GM23338 (cell line): Measurements from ENCODE around the gene TMEM121. TPM values are rescaled to one million over a fixed set of nuclear protein-coding genes. Genes with fewer than 3 reads are reported as not detected.

Experiments used
- ATAC-seq: fragments of 200-7000 bp; cut with Tn5 transposase; 3 replicates; pipeline ENCODE4 v1.9.1; 2020
- DNase-seq: peaks from one replicate; pipeline ENCODE4 v3.0.0-alpha.2; 2015; ENCODE audit warnings: low spot score
- H2AFZ ChIP-seq: fragments of 200-600 bp; sonication (generic); 2 replicates; pipeline ENCODE4 v1.8.0; 2016; ENCODE audit warnings: antibody characterized with exemption, mild to moderate bottlenecking, moderate library complexity
- H3F3A ChIP-seq: fragments of 200-600 bp; sonication (generic); replicated peaks from 2 replicates; pipeline ENCODE4 v1.8.0; 2017; ENCODE audit warnings: antibody characterized with exemption, mixed run types, low read depth
- H3K27ac ChIP-seq: fragments of 200-600 bp; sonication (generic); 2 replicates; pipeline ENCODE4 v1.6.1; 2016; ENCODE audit warnings: low read depth
- H3K27me3 ChIP-seq: fragments of 200-600 bp; sonication (generic); 2 replicates; pipeline ENCODE4 v1.8.0; 2016; ENCODE audit warnings: mild to moderate bottlenecking, mixed run types, moderate library complexity; ENCODE audit not compliant: insufficient read depth
- H3K36me3 ChIP-seq: fragments of 200-600 bp; sonication (generic); 2 replicates; pipeline ENCODE4 v1.8.0; 2016; ENCODE audit warnings: mild to moderate bottlenecking; ENCODE audit not compliant: insufficient read depth
- H3K4me1 ChIP-seq: fragments of 200-600 bp; sonication (generic); 2 replicates; pipeline ENCODE4 v1.8.0; 2016; ENCODE audit warnings: mild to moderate bottlenecking, moderate library complexity; ENCODE audit not compliant: insufficient read depth
- H3K4me2 ChIP-seq: fragments of 200-600 bp; sonication (generic); 2 replicates; pipeline ENCODE4 v1.7.1; 2017; ENCODE audit warnings: mixed run types
- H3K4me3 ChIP-seq: fragments of 200-600 bp; sonication (generic); 2 replicates; pipeline ENCODE4 v1.6.1; 2016; ENCODE audit warnings: mixed run types
- H3K79me2 ChIP-seq: fragments of 200-600 bp; sonication (generic); replicated peaks from 2 replicates; pipeline ENCODE4 v1.8.0; 2017; ENCODE audit warnings: mild to moderate bottlenecking; ENCODE audit not compliant: insufficient read depth
- H3K9me2 ChIP-seq: fragments of 200-600 bp; sonication (generic); 2 replicates; pipeline ENCODE4 v1.8.0; 2017; ENCODE audit not compliant: insufficient read depth
- H4K20me1 ChIP-seq: fragments of 200-600 bp; sonication (generic); replicated peaks from 2 replicates; pipeline ENCODE4 v1.8.0; 2017; ENCODE audit warnings: mild to moderate bottlenecking; ENCODE audit not compliant: insufficient read depth
- H3K27ac Mint-ChIP-seq: 2 replicates; pipeline ENCODE4 v1.8.0; 2020; ENCODE audit warnings: inconsistent platforms, mild to moderate bottlenecking, moderate library complexity, mixed read lengths
- H3K27me3 Mint-ChIP-seq: 3 replicates; pipeline ENCODE4 v1.8.0; 2022; ENCODE audit warnings: low read depth, mild to moderate bottlenecking, moderate library complexity, mixed read lengths, inconsistent platforms; ENCODE audit not compliant: insufficient read depth, poor library complexity
- H3K36me3 Mint-ChIP-seq: 3 replicates; pipeline ENCODE4 v1.8.0; 2021; ENCODE audit warnings: low read depth, mild to moderate bottlenecking, inconsistent platforms, moderate library complexity, mixed read lengths
- H3K4me1 Mint-ChIP-seq: 3 replicates; pipeline ENCODE4 v1.8.0; 2020; ENCODE audit warnings: mild to moderate bottlenecking, inconsistent platforms, mixed read lengths
- H3K4me3 Mint-ChIP-seq: 3 replicates; pipeline ENCODE4 v1.8.0; 2021; ENCODE audit warnings: moderate library complexity, mild to moderate bottlenecking, inconsistent platforms, mixed read lengths
- H3K9me3 Mint-ChIP-seq: 3 replicates; pipeline ENCODE4 v1.8.0; 2020; ENCODE audit warnings: moderate library complexity, mild to moderate bottlenecking, inconsistent platforms, mixed read lengths
- CREB1 ChIP-seq: fragments of 250-450 bp; sonication (Bioruptor Pico); IDR thresholded peaks from 2 replicates; pipeline ENCODE4 v1.5.0; 2020; ENCODE audit warnings: low read depth, mild to moderate bottlenecking, moderate library complexity
- CTCF ChIP-seq, 2 experiments: fragments of 200-600 bp in 1 of 2; sonication (generic) in 1 of 2; conservative IDR thresholded peaks; 2 replicates each; pipeline versions ENCODE4 v1.5.1 to v1.6.1; 2016 to 2017; ENCODE audit warnings: antibody characterized with exemption in 2 of 2, low read depth in 2 of 2, mild to moderate bottlenecking in 2 of 2, moderate library complexity in 1 of 2
- ETS1 ChIP-seq: IDR thresholded peaks from 2 replicates; pipeline ENCODE4 v1.6.1; 2016; ENCODE audit warnings: antibody characterized with exemption
- EZH2 ChIP-seq: fragments of 200-600 bp; sonication (generic); IDR thresholded peaks from one replicate; pipeline ENCODE4 v1.8.0; 2017; ENCODE audit warnings: antibody characterized with exemption, mild to moderate bottlenecking, low read depth; ENCODE audit not compliant: unreplicated experiment
- EZH2phosphoT487 ChIP-seq: fragments of 200-600 bp; sonication (generic); IDR thresholded peaks from one replicate; pipeline ENCODE4 v1.8.1; 2018; ENCODE audit warnings: antibody characterized with exemption; ENCODE audit not compliant: unreplicated experiment
- JUNB ChIP-seq: IDR thresholded peaks from one replicate; pipeline ENCODE4 v1.6.1; 2016; ENCODE audit warnings: antibody characterized with exemption; ENCODE audit not compliant: unreplicated experiment
- NANOG ChIP-seq: IDR thresholded peaks from 2 replicates; pipeline ENCODE4 v1.6.1; 2016; ENCODE audit warnings: antibody characterized with exemption, borderline replicate concordance
- POLR2AphosphoS5 ChIP-seq: IDR thresholded peaks from 2 replicates; pipeline ENCODE4 v1.6.1; 2016; ENCODE audit warnings: antibody characterized with exemption, low read depth
- REST ChIP-seq: IDR thresholded peaks from one replicate; pipeline ENCODE4 v1.6.1; 2018; ENCODE audit warnings: antibody characterized with exemption; ENCODE audit not compliant: unreplicated experiment
- STAT1 ChIP-seq: IDR thresholded peaks from one replicate; pipeline ENCODE4 v1.6.1; 2016; ENCODE audit warnings: antibody characterized with exemption; ENCODE audit not compliant: unreplicated experiment
- ZNF114 ChIP-seq: fragments of 250-450 bp; sonication (Bioruptor Pico); IDR thresholded peaks from 2 replicates; pipeline ENCODE4 v1.5.0; 2020; ENCODE audit warnings: mild to moderate bottlenecking, moderate library complexity
- ZNF331 ChIP-seq: fragments of 250-450 bp; sonication (Bioruptor Pico); IDR thresholded peaks from 2 replicates; pipeline ENCODE4 v1.5.0; 2020; ENCODE audit warnings: low read depth, mild to moderate bottlenecking, moderate library complexity
- ZNF462 ChIP-seq: fragments of 250-450 bp; sonication (Bioruptor Pico); IDR thresholded peaks from 2 replicates; pipeline ENCODE4 v1.5.0; 2020; ENCODE audit warnings: mild to moderate bottlenecking, moderate library complexity
- polyA plus RNA-seq: library from polyadenylated mRNA; unstranded; fragments of >200 nt; fragmentation: Nextera tagmentation; extraction: Ambion mirVana; gene quantifications from 2 replicates; pipeline ENCODE4 v1.2.1, GENCODE V29; 2016
- total RNA-seq: library from RNA; depleted of rRNA; stranded (reverse); fragments of >200 nt; shearing (Covaris generic); gene quantifications from 2 replicates; pipeline ENCODE4 v1.2.3, GENCODE V29; 2014

Gene TMEM121
- total and polyA plus RNA-seq, 2 experiments from 2014 or later, result 0.13 to 1.3 TPM

- DNase-seq, result no peak
- Histone ChIP-seq H4K20me1 (no peaks in the 10 kb centered on the region), H3K79me2 (no peaks in the 10 kb centered on the region), H3K27ac (no peak overlapping the region), H3K4me1 (no peaks in the 10 kb centered on the region), H3K27me3 (0 out of 2 replicates have a peak, but pooled peaks cover 4% of the 10 kb centered on the region), H3K36me3 (no peaks in the 10 kb centered on the region), H3F3A (no peaks in the 10 kb centered on the region), H3K4me3 (no peak overlapping the region), H2AFZ (no peak overlapping the region), H3K4me2 (no peak overlapping the region), H3K9me2 (no peaks in the 10 kb centered on the region)
- no peaks in the 10 kb centered on the region; the same call in 2 of the 3 replicates for H3K4me1 Mint-ChIP-seq
- TF ChIP-seq ETS1 (no peak), ZNF114 (CRISPR knock-in tag) (no peak), EZH2 (no peak), ZNF331 (CRISPR knock-in tag) (no peak), NANOG (no peak), CTCF (conservative IDR thresholded peaks at IDR 0.05; ENCODE audit: low read depth in 2 of 2) (no peak), EZH2phosphoT487 (no peak), JUNB (no peak), POLR2AphosphoS5 (no peak), STAT1 (no peak), ZNF462 (CRISPR knock-in tag) (no peak), REST (no peak), CREB1 (no peak)
- H3K4me3 Mint-ChIP-seq, result no peak overlapping the region
- H3K9me3 Mint-ChIP-seq, result peaks cover 40% of the 10 kb centered on the region
- no peak overlapping the region for H3K27ac Mint-ChIP-seq
- H3K27me3 Mint-ChIP-seq, result peaks cover 19% of the 10 kb centered on the region
- H3K36me3 Mint-ChIP-seq, result peaks cover 13% of the 10 kb centered on the region; the same call in 2 of the 3 replicates
- no peak for ATAC-seq
Observed at GRCh38 chr14:105533391-105533790, 7.0 kb downstream of the TMEM121 start.
